K562 (cell line): ENCODE data around the gene LDLR. TPM values are rescaled to one million over a fixed set of nuclear protein-coding genes. Genes with fewer than 3 reads are reported as not detected.

ENCODE experiments used
- ATAC-seq: fragments of 200-7000 bp; cut with Tn5 transposase; 3 replicates; pipeline ENCODE4 v1.9.1; 2020; ENCODE audit warnings: moderate library complexity
- BruUV-seq: library from RNA; stranded (reverse); fragments of 400-500 nt; replicated peaks from 2 replicates; lab custom pipeline; 2021; lab: Mats Ljungman, UMichigan
- CTCF ChIA-PET: fragments of 300-600 bp; formaldehyde crosslinking; extraction: SDS; loops from one replicate; lab custom pipeline; 2021; ENCODE audit warnings: low intra/inter-chr PET ratio; lab: Yijun Ruan, JAX
- POLR2A ChIA-PET: fragments of 300-600, 350-650 bp; sonication (Branson Sonifier 250); formaldehyde crosslinking; extraction: SDS; loops from one replicate; lab custom pipeline; 2021; ENCODE audit warnings: antibody characterized with exemption, inconsistent platforms; lab: Yijun Ruan, JAX
- DNase-seq, 4 experiments: peaks; one replicate each; pipeline versions ENCODE4 v3.0.0 to v3.0.0-alpha.2; 2011 to 2018; ENCODE audit warnings: low spot score in 3 of 4, mixed read lengths in 3 of 4; ENCODE audit errors: extremely low read depth in 1 of 4
- FAIRE-seq: peaks from 2 replicates; lab custom pipeline; 2011; peaks lifted over from hg19 to GRCh38; lab: Jason Lieb, UNC
- H2AFZ ChIP-seq: 2 replicates; pipeline ENCODE4 v1.6.0; 2011; ENCODE audit warnings: low read depth, low read length, control low read depth, inconsistent platforms
- H3K27ac ChIP-seq: fragments of 200-600 bp; 3 replicates; pipeline ENCODE4 v1.8.0; 2011; ENCODE audit warnings: low read depth, mild to moderate bottlenecking, control low read depth, inconsistent platforms, low read length, moderate library complexity, mixed read lengths; ENCODE audit errors: extremely low read depth
- H3K27me3 ChIP-seq, 2 experiments: fragments of 300-600 bp in 1 of 2; 2 replicates in 1 of 2; 3 replicates in 1 of 2; pipeline versions ENCODE4 v1.6.0 to v1.8.0; 2011; ENCODE audit warnings: inconsistent platforms in 2 of 2, low read length in 2 of 2, mild to moderate bottlenecking in 1 of 2, mixed read lengths in 1 of 2, moderate library complexity in 1 of 2; ENCODE audit not compliant: control insufficient read depth in 2 of 2, insufficient read depth in 2 of 2
- H3K36me3 ChIP-seq: fragments of 300-600 bp; 3 replicates; pipeline ENCODE4 v1.8.0; 2011; ENCODE audit warnings: mild to moderate bottlenecking, low read length, inconsistent platforms; ENCODE audit not compliant: control insufficient read depth, insufficient read depth
- H3K4me1 ChIP-seq, 2 experiments: fragments of 200-600 bp in 1 of 2; replicated peaks in 1 of 2; 2 replicates in 1 of 2; 3 replicates in 1 of 2; pipeline versions ENCODE4 v1.5.1 to v1.8.0; 2011; ENCODE audit warnings: inconsistent platforms in 2 of 2, low read length in 2 of 2, mild to moderate bottlenecking in 1 of 2, mixed read lengths in 1 of 2, moderate library complexity in 1 of 2; ENCODE audit not compliant: control insufficient read depth in 2 of 2, insufficient read depth in 2 of 2
- H3K4me2 ChIP-seq: 2 replicates; pipeline ENCODE4 v1.6.1; 2011; ENCODE audit warnings: low read length, control low read depth, inconsistent platforms, mixed read lengths; ENCODE audit not compliant: insufficient read depth
- H3K4me3 ChIP-seq: fragments of 200-600 bp; sonication (generic), shearing (Covaris generic); 2 replicates; pipeline ENCODE4 v1.5.1; 2016; ENCODE audit warnings: control low read depth, inconsistent platforms
- H3K79me2 ChIP-seq: fragments of 200-600 bp; 3 replicates; pipeline ENCODE4 v1.8.0; 2011; ENCODE audit warnings: low read length, inconsistent platforms; ENCODE audit not compliant: control insufficient read depth, insufficient read depth
- H3K9ac ChIP-seq, 2 experiments: 2 replicates each; pipeline versions ENCODE4 v1.6.0 to v1.6.1; 2011; ENCODE audit warnings: low read depth in 2 of 2, low read length in 2 of 2, control low read depth in 1 of 2, inconsistent platforms in 1 of 2, mild to moderate bottlenecking in 1 of 2, mixed read lengths in 1 of 2; ENCODE audit not compliant: insufficient read depth in 1 of 2
- H3K9me1 ChIP-seq: one replicate; pipeline ENCODE4 v1.6.0; 2011; ENCODE audit warnings: inconsistent platforms, mild to moderate bottlenecking, low read length, moderate library complexity; ENCODE audit not compliant: control insufficient read depth, insufficient read depth
- H3K9me3 ChIP-seq: replicated peaks from 2 replicates; pipeline ENCODE4 v1.5.1; 2011; ENCODE audit warnings: low read depth, low read length, inconsistent platforms; ENCODE audit not compliant: control insufficient read depth, insufficient read depth
- H4K20me1 ChIP-seq: replicated peaks from 2 replicates; pipeline ENCODE4 v1.6.1; 2011; ENCODE audit warnings: low read length, inconsistent platforms, mixed read lengths; ENCODE audit not compliant: control insufficient read depth, insufficient read depth
- BACH1 ChIP-seq: fragments of 200-800 bp; sonication (Bioruptor generic); IDR thresholded peaks from 2 replicates; pipeline ENCODE4 v1.6.1; 2016; ENCODE audit warnings: missing genetic modification characterization, missing compliant biosample characterization
- CXXC5 ChIP-seq: fragments of 250-450 bp; sonication (Bioruptor Pico); IDR thresholded peaks from 2 replicates; pipeline ENCODE4 v1.8.0; 2022; ENCODE audit warnings: inconsistent platforms, mild to moderate bottlenecking, moderate library complexity
- E2F1 ChIP-seq: sonication (generic); formaldehyde crosslinking; IDR thresholded peaks from 2 replicates; pipeline ENCODE4 v1.8.1; 2023; ENCODE audit warnings: mild to moderate bottlenecking, missing genetic modification reagents, moderate library complexity
- HDAC3 ChIP-seq: fragments of 450-650 bp; IDR thresholded peaks from 2 replicates; pipeline ENCODE4 v1.6.1; 2018; ENCODE audit warnings: borderline replicate concordance, mild to moderate bottlenecking, moderate library complexity; ENCODE audit not compliant: partially characterized antibody
- HEY1 ChIP-seq: fragments of 250-450 bp; sonication (Bioruptor Pico); IDR thresholded peaks from 2 replicates; pipeline ENCODE4 v1.5.0; 2020; ENCODE audit warnings: mild to moderate bottlenecking, moderate library complexity, borderline replicate concordance
- NFATC3 ChIP-seq: fragments of 450-650 bp; IDR thresholded peaks from 2 replicates; pipeline ENCODE4 v1.6.1; 2017; ENCODE audit warnings: mild to moderate bottlenecking
- NR2C1 ChIP-seq, 2 experiments: fragments of 450-650 bp; IDR thresholded peaks; 2 replicates each; pipeline ENCODE4 v1.6.1; 2017; ENCODE audit warnings: mild to moderate bottlenecking in 2 of 2, antibody characterized with exemption in 1 of 2, inconsistent platforms in 1 of 2, missing compliant biosample characterization in 1 of 2, missing genetic modification characterization in 1 of 2
- TFAM ChIP-seq: fragments of 250-450 bp; sonication (Bioruptor Pico); conservative IDR thresholded peaks from 2 replicates; pipeline ENCODE4 v1.5.0; 2021; ENCODE audit warnings: mild to moderate bottlenecking, moderate library complexity
- USF2 ChIP-seq: sonication (generic); formaldehyde crosslinking; IDR thresholded peaks from 2 replicates; pipeline ENCODE4 v1.5.0; 2020; ENCODE audit warnings: missing genetic modification reagents
- ZEB2 ChIP-seq: fragments of 450-650 bp; IDR thresholded peaks from 2 replicates; pipeline ENCODE4 v1.6.1; 2016
- ZFP1 ChIP-seq: fragments of 450-650 bp; formaldehyde crosslinking; IDR thresholded peaks from 2 replicates; pipeline ENCODE4 v1.4.0; 2020; ENCODE audit warnings: mild to moderate bottlenecking, mixed read lengths
- ZNF277 ChIP-seq: fragments of 250-450 bp; sonication (Bioruptor Pico); IDR thresholded peaks from 2 replicates; pipeline ENCODE4 v1.8.0; 2022; ENCODE audit warnings: inconsistent platforms, mild to moderate bottlenecking, moderate library complexity, borderline replicate concordance
- ZNF316 ChIP-seq: fragments of 450-650 bp; IDR thresholded peaks from 2 replicates; pipeline ENCODE4 v1.6.1; 2016
- ZNF592 ChIP-seq: fragments of 450-650 bp; IDR thresholded peaks from 2 replicates; pipeline ENCODE4 v1.6.1; 2017; ENCODE audit warnings: antibody characterized with exemption, mild to moderate bottlenecking
- WGBS: fragments of 100-300 bp; shearing (Covaris generic); methylation state at CpG from one replicate; pipeline ENCODE4 v1.1.6; 2016; ENCODE audit warnings: low coverage, mixed read lengths; ENCODE audit not compliant: insufficient coverage; ENCODE audit errors: missing lambda C conversion rate; 5-methylcytosine and 5-hydroxymethylcytosine counted together
- in situ Hi-C: fragments of 300-500 bp; cut with MboI; formaldehyde crosslinking; loops from 4 replicates; pipeline ENCODE4 v1.15.0; 2018; ENCODE audit warnings: inconsistent platforms, mixed read lengths
- intact Hi-C: fragments of 100-400 bp; cut with micrococcal nuclease; formaldehyde crosslinking; loops from 2 replicates; pipeline ENCODE4 v1.14.2; 2022
- polyA plus RNA-seq, 8 experiments: library from polyadenylated mRNA; depleted of rRNA in 4 of 8; stranded (reverse) in 5 of 8; unstranded in 3 of 8; fragments of >200 nt; fragmentation: Nextera tagmentation in 2 of 8; fragmentation: Illumina TruSeq in 1 of 8; extraction: Ambion mirVana in 2 of 8; extraction: Trizol in 1 of 8; gene quantifications; 2 replicates each; pipeline versions ENCODE4 v1.2.1 to v1.2.3, GENCODE V29; 2011 to 2014; ENCODE audit warnings: inconsistent platforms in 1 of 8, missing spikeins in 1 of 8
- total RNA-seq, 7 experiments: library from RNA; depleted of rRNA in 6 of 7; stranded (reverse); fragments of >200 nt in 6 of 7; fragmentation: Illumina TruSeq in 2 of 7; extraction: Trizol in 2 of 7; gene quantifications; 2 replicates each; pipeline versions ENCODE4 v1.2.1 to v1.2.3, GENCODE V29; 2011 to 2021; ENCODE audit warnings: low replicate concordance in 1 of 7

The LDLR gene
- total and polyA plus RNA-seq, 9 of the 15 experiments (the other 6 are each of a cell fraction or from before 2014, with no cell fraction given), result 19.9 to 114 (median 56.3) TPM

- no peaks in the 10 kb centered on the region for H3K9me3 ChIP-seq
- in situ Hi-C loops, result no loop called here
- POLR2A ChIA-PET, result interaction anchor here (0.5 to 2.3 kb wide), 14 partner anchors 9 to 564 kb away, joined by 3 to 10 read pairs (median 3); partner anchors contain the start of gene TMED1
- no TSS peak for BruUV-seq
- H3K79me2 ChIP-seq, result peaks cover 53% of the 10 kb centered on the region
- peak overlapping the region; percentile 95 to 99; a peak in 3 of 4 replicates for H3K9ac ChIP-seq
- peaks cover under 1% of the 10 kb centered on the region for H3K9me1 ChIP-seq
- H3K4me1 ChIP-seq, result peaks cover 35 to 49% of the 10 kb centered on the region in 2 experiments
- H3K36me3 ChIP-seq, result peaks cover 32% of the 10 kb centered on the region
- CTCF ChIA-PET, result no interaction called here
- peak in 1 of 4 experiments; percentile 43 for DNase-seq
- H3K27me3 ChIP-seq, result no peaks in the 10 kb centered on the region
- intact Hi-C loops, result no loop called here
- H3K4me3 ChIP-seq, result peak overlapping the region; percentile 98
- peaks cover 30% of the 10 kb centered on the region for H4K20me1 ChIP-seq
- H3K27ac ChIP-seq, result peak overlapping the region; percentile 92
- FAIRE-seq, result peak; percentile 37
- no peak for ATAC-seq
- WGBS, result 0% methylated on average over 11 of the region's 11 CpGs
- H3K4me2 ChIP-seq, result peak overlapping the region; percentile 80
- peak overlapping the region; percentile 60 for H2AFZ ChIP-seq
- TF ChIP-seq TFAM (CRISPR knock-in tag), result no peak
- peak; percentile 10 for TF ChIP-seq HDAC3
- TF ChIP-seq BACH1 (tag), result peak; percentile 54; the same call in 1 of the 2 replicates
- TF ChIP-seq HEY1 (CRISPR knock-in tag), result no peak
- no peak for TF ChIP-seq NR2C1 (IDR thresholded peaks at IDR 0.05)
- TF ChIP-seq NR2C1 (tag; IDR thresholded peaks at IDR 0.05), result 0 out of 2 replicates have a peak, but pooled peaks have one; percentile 5
- no peak for TF ChIP-seq ZNF277 (CRISPR knock-in tag)
- TF ChIP-seq E2F1, result no peak
- TF ChIP-seq CXXC5 (CRISPR knock-in tag), result no peak
- TF ChIP-seq ZEB2, result no peak
- peak; percentile 15; the same call in 1 of the 2 replicates for TF ChIP-seq NFATC3
- no peak for TF ChIP-seq ZFP1
- TF ChIP-seq USF2 (CRISPR knock-in tag), result no peak
- peak; percentile 90; the same call in 1 of the 2 replicates for TF ChIP-seq ZNF592
- TF ChIP-seq ZNF316, result no peak
These were observed 583 bp upstream of the LDLR start for GRCh38 chr19:11088506-11089253.
